Measurements from ENCODE around the gene IL12A. TPM values are rescaled to one million over a fixed set of nuclear protein-coding genes. Genes with fewer than 3 reads are reported as not detected.

IL12A gene
- total RNA-seq, 1 donor from 2014 or later = 0.32 TPM

DNA sequence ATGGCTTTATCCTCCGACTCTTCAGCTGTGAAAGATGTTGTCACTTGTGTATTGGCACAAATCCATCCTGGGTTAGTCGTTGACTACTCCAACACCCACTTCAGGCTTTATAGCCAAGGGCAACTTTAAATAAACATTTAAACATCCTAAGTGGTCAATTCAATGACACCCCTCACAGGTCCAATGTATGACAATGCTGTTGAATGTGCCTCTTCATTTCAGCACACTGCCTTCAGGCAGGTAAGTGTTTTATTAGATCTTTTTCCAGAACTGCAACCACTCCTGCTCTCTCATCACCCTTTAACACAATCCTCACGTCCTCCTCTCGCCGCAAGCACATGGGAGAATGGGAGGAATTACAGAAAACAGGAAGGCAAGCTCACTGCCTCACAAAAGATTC is 30.3 kb downstream of the IL12A start:
- no peak for ATAC-seq
- intact Hi-C loops (cut with micrococcal nuclease) = loop anchor here (10.0 kb wide), 1 partner anchor 754 kb away; no protein-coding TSS in a partner anchor
- DNase-seq = no peak

DNA sequence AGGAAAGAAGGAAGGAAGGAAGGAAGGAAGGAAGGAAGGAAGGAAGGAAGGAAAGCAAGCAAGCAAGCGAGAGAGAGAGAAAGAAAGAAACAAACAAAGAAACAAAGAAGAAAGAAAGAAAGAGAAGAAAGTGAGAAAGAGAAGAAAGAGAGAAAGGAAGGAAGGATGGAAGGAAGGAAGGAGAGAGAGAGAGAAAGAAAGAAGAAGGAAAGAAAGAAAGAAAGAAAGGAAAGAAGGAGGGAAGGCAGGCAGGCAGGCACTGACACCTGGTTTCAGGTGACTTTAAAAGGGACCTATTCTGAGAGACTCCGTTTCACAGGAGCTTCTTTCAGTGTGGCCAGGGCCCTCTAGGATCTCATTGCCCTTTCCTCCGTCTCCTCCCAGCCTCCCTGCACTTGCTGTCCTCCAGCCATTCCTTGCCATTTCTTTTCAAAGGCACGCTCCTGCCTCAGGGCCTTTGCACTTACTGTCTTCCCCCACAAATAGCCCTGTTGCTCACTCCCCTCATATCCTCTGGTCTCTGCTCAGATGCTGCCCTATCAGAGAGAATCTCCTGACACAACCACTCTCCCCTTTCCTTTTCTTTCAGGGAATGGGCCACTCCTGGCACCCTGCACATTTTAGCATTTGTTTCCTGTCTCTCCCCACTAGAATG is 31.5 kb downstream of the IL12A start:
- ATAC-seq (no peak), DNase-seq (no peak)
- intact Hi-C loops (cut with micrococcal nuclease) = no loop called here

DNA sequence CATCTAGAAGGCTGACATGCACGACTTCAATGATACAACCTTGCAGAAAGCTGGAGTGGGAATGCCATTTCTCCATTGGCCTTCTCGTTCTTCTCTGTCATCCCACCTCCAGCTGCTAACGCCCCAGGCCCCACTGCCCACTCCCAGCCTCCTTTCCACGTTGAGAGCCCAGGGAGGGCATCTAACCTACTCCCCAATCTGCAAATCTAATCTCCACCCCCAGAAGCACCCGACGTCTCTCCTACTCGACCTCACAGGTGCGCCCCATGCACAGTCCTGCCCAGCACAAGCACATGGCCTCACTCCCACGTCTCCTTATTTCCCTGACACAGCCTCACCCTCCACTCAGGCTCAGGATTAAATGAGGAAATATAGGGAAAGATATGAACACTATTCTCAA is 33.4 kb downstream of the IL12A start:
- no peak for DNase-seq
- intact Hi-C loops (cut with micrococcal nuclease) = no loop called here
- ATAC-seq = no peak

DNA sequence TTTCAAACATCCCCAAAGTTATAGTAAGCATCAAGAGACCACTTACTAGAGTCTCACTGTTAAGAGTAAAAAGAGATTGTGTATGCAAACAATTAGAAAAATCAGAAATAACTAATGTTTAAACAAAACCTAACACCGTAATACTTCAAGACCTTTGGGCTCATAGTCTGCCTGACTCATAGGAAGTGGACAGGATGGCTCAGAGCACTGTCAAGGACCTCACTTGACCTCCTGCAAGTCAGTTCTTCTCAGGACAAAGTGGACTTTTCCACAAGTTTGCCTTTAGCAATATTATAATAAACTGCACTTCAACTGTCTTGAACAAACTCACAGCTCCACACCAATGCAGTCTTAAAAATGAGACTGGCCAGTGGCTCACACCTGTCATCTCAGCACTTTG is 34.8 kb downstream of the IL12A start:
- no peak for ATAC-seq
- intact Hi-C loops (cut with micrococcal nuclease) = no loop called here
- no peak for DNase-seq

DNA sequence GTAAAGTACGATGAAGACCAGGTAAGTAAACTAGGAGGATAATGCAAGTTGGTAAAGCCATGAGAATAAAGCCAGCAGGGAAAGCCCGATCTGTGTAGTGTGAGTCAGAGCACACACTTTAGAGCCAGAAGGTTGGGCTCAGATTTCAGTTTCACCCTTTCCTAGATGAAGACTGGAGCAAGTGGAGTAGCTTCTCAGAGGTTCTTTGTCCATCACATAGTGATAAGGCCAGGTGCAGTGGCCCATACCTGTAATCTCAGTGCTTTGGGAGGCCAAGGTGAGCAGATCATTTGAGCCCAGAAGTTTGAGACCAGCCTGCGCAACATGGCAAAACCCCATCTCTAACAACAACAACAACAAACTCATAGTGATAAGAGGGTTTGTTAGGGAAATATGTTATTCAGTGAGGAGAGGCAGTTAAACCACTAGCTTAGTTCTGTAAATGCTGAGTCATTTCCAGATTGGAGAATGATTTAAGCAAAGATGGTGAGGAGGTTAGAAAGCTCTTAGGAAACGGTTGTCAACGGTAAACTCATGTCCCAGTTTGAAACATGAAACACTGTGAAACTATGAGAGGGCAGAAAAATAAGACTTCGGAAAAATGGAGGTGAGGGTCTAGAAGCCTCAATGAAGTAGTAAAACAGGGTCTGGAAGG is 39.0 kb downstream of the IL12A start:
- no peak for DNase-seq
- intact Hi-C loops (cut with micrococcal nuclease) = no loop called here
- ATAC-seq = no peak

DNA sequence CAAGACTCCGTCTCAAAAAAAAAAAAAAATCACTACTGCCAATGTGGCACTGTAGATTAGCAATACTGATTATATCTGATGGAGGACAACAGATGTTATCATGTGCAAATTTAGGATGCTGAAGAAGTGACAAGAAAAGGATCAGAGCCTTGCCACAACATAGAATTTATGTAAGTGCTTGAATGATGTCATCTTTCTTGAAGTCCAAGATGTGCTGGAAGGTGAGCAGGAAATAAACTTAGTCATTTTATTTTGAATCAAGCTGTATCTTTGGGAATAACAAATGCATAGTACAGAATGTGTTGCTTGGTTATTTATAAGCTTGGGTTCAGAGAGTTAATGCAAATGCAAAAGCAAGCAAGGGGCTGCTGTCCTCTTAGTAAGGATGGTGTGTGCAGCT is 47.1 kb downstream of the IL12A start:
- intact Hi-C loops (cut with micrococcal nuclease) = no loop called here
- ATAC-seq = no peak
- no peak for DNase-seq

DNA sequence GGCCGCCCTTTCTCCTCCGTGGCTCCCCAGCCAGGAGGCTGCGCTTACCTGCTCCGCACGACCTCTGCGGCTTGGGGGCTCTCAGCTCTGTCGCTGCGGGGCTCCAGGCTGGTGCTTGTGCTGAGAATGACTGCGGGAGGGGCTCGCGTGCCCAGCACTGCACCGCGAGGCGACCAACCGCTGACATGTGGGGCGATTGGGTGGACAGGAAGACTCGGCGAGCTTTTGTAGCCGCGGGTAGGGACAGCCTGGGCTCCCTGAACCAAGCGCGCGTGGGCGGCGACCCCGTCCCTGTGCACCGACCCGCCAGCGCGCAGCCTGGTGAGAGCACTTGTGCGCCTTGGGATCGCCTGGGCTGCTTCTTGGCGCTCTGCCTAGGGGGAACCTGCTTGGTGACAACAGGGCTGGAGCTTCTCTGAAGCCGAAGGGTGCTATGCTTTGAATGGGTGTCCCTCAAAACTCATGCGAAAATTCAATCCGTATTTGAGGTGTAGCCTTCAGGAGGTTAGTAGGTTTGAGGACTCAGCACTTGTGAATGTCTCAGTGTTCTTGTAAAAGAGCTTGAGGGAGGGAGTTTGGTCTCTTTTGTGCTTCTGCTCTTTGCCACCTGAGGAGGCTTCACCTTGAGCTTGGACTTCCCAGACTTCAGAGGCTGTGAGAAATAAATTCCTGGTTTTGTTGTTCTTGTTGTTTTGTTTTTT is 50.4 kb downstream of the IL12A start:
- peak; percentile 40 for DNase-seq
- ATAC-seq = peak; percentile 45
- intact Hi-C loops (cut with micrococcal nuclease) = no loop called here

DNA sequence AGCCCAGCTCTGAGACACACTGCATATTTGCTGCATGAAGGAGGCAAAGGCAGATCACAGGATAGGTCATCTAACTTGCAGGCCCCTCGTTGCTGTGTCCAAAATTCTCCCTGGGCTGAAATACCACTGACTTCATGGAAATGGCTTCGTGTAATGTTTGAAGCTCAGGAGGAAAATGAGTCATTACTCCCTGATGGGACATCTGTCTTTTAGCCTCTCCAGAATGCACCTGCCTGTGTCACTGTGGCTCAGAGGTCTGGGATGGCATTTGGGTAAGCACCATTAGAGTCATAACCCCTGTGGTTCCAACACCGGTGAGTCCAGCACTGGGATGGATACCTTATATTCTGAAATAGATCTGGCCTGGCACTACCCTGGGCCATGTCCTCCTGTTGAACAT is 51.5 kb downstream of the IL12A start:
- ATAC-seq (no peak), DNase-seq (no peak)
- intact Hi-C loops (cut with micrococcal nuclease) = no loop called here

DNA sequence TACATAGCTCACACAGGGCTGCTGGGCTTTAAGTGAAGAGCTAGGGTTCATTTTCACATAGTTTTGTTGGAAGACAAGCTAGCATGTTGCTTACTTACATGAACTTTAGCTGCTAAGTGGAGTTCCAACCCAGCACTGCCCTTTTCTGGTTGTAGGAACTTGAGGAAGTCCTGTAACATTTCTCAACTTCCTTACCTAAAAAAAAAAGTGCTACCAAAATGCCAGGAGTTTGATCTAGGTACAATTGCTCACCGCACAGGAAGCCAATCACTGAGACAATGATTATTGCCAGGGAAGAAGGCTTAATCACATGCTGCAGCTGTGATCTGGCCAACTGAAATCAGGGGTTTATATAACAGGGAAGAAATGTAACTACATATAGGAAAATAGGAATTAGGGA is 52.8 kb downstream of the IL12A start:
- ATAC-seq (no peak), DNase-seq (no peak)
- intact Hi-C loops (cut with micrococcal nuclease) = no loop called here

DNA sequence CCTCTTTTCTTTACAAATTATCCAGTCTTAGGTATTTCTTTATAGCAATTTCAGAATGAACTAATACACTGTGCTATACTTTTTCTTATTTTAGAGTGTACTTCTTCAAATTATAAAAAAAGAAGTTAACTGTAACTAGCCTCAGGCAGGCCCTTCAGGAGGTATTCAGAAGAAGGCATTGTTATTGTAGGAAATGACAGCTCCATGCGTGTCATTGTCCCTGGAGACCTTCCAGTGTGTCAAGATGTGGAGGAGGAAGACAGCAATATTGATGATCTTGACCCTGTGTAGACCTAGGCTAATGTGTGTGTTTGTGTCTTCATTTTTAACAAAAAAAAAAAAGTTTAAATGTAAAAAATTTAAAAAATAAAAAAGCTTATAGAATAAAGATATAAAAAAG is 55.5 kb downstream of the IL12A start:
- no peak for ATAC-seq
- DNase-seq = no peak
- intact Hi-C loops (cut with micrococcal nuclease) = no loop called here

Other genes with a start within 250 kb of the IL12A start
- 56.3 TPM for gene SCHIP1, start 149.0 kb upstream of the IL12A start, total RNA-seq
- 0.15 TPM for gene C3orf80, start 236.6 kb downstream of the IL12A start, total RNA-seq